HPDE6-E6E7 (cell line): Measurements from ENCODE around the gene VAT1L.

Experiments used
- DNase-seq: peaks from one replicate; pipeline ENCODE4 v3.0.0; 2011; ENCODE audit warnings: missing footprints; ENCODE audit errors: extremely low spot score

The VAT1L gene

GRCh38 chr16:77868478-77868877, 80.1 kb downstream of the VAT1L start:
- no peak for DNase-seq

- no peak for DNase-seq
Observed at GRCh38 chr16:77869997-77870813, 81.8 kb downstream of the VAT1L start.

GRCh38 chr16:77871932-77872331, 83.6 kb downstream of the VAT1L start:
- no peak for DNase-seq

DNA sequence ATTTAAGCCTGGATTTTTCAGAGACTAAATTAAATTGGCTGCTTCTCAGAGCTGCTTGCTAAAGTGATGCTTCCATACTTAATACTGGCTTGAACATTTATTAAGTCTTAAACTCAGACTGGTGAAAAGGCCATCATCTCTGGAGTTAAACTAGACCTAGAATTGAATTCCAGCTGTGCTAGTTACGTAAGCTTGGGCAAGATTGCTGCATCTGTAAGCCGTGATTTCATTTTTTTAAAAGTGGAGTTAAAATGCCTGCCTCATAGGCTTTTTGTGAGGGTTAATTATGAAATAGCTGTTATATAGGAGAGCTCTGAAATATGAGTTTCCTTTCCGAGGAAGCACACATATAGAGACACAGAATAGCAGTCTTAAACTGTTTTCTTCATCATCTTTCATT, 84.7 kb downstream of the VAT1L start:
- DNase-seq = no peak

GRCh38 chr16:77874347-77874746, 86.0 kb downstream of the VAT1L start:
- no peak for DNase-seq

GRCh38 chr16:77876776-77877175, 88.4 kb downstream of the VAT1L start:
- DNase-seq = no peak

DNA sequence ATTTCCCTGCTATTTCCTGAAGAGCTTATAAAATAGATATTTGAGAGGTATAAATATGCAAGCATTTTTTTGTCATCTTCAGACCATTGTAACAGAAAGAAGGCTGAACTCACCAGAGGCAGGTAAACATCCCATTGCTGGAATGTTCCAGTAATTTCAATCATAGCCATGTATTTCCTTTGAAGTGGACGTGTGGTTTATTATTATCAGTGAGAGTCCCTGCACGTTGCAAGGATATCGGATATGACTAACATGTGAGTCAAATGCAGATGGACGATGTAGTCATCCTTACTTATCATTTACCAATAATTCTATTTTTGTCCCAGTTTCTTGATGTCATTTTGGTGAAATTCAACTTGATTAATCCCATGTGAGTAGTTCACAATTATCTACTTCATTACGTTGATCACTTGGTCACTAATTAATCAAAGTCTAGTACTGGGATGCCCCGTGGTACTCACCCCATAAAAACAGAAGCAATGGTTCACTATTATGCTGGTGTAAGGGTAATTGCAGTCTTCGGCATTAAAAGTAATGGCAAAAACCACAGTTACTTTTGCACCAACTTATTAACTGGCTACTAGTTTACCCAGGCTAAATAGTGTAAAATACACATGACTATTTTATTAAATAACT, 89.5 kb downstream of the VAT1L start:
- DNase-seq = peak; percentile 73

- DNase-seq = no peak
Observed at GRCh38 chr16:77881355-77882030, 93.1 kb downstream of the VAT1L start.

DNA sequence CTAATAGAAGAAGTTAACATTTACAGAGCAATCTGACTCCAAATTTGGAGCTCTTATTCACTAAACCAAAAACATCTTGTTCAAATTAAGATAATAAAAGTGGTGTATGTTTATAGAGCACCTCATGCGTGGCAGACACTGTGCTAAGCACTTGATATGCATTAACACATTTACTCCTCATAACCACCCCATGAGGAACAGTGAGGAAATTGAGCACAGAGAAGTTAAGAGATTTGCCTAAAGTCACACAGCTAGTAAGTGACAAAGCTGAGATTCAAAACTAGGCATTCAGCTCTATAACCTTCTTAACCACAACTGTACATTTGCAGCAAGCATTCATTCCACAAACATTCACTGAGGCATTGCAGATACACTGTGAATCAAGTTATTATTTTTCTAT, 94.0 kb downstream of the VAT1L start:
- no peak for DNase-seq

DNA sequence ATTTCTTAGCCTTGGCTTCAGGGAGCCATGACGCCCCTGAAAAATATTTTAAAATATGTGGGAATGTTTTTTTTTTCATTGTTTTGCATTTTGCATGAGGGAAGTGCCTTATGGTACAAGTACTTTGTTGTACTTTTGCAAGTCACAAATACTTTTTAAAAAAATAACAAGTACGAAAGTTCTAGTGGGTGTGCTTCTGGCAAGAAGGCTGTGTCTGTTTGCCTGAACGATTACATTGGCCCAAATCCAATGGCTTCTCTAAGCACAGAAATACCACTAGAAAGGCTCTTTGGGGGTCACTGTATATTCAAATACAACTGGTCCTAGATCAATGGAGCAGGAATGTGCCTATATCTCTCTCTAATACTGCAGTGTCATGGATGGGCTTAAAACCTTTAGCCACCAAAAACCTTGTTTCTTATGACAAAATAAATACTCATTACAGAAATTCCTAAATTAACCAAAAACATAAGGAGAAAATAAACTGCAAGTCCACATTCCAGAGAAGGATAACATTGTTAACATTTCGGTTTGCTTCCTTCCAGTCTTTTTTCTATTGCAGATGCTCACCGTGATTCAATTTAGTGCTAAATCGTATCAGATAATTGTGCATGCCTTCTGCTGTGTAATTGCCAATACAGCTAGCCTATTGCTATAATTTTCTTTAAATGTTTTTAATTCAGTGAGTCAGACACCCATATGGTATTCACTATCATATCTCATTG, 97.4 kb downstream of the VAT1L start:
- no peak for DNase-seq

GRCh38 chr16:77888871-77889270, 100.5 kb downstream of the VAT1L start:
- DNase-seq = no peak

GRCh38 chr16:77890075-77890474, 101.7 kb downstream of the VAT1L start:
- DNase-seq = no peak

GRCh38 chr16:77894162-77894561, 105.8 kb downstream of the VAT1L start:
- DNase-seq = no peak

DNA sequence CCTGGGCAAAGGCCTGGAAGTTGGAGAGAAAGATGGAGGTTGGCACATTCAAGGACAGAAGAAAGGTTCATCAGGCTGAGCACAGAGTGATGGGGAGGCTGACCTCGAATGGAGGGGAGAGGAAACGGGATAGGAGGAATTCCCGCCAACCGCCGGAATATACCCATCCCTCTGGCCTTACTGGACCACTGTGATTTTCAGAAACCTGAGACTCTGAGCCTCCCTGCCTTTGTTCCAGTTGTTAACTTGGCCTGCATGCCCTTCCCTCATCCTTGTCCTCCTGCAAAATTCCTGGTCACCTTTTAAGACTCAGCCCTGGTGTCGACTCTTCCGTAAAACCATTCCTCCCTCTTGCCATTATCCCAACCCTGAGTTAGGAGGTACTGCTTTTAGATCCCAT, 107.6 kb downstream of the VAT1L start:
- DNase-seq = no peak

DNA sequence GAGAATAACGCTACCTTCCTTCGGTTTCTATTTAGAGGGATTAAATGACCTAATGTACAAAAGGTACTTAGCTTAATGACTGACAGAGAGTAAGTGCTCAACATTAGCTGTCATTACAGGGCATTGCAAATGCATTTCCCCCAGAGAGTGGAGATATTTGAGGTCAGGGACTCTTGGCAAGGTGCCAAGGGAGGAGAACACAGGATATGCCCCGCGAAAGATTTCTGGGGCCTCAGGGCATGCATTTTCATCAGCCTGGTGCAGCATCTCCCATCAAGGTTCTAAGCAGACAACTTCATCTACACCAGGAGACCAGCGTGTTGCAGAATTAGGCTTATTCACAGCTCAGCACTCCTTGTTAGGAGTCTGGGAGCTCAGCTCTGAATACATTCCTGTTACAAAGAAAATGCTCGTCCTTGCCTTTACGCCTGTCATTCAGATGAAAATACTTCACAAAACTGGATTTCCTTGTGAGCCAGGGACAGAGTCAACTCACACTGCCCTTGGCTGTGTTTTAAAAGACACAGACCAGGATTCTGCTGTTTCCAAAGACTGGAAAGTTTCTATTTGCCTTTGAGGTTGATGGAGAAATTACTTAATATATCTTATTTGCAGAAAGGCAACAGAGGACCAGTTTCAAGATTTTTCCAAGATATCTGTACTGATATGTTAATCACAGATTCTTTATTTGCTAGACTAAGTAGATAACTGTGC, 108.2 kb downstream of the VAT1L start:
- no peak for DNase-seq

- DNase-seq = no peak
Observed at GRCh38 chr16:77897129-77897437, 108.7 kb downstream of the VAT1L start.

DNA sequence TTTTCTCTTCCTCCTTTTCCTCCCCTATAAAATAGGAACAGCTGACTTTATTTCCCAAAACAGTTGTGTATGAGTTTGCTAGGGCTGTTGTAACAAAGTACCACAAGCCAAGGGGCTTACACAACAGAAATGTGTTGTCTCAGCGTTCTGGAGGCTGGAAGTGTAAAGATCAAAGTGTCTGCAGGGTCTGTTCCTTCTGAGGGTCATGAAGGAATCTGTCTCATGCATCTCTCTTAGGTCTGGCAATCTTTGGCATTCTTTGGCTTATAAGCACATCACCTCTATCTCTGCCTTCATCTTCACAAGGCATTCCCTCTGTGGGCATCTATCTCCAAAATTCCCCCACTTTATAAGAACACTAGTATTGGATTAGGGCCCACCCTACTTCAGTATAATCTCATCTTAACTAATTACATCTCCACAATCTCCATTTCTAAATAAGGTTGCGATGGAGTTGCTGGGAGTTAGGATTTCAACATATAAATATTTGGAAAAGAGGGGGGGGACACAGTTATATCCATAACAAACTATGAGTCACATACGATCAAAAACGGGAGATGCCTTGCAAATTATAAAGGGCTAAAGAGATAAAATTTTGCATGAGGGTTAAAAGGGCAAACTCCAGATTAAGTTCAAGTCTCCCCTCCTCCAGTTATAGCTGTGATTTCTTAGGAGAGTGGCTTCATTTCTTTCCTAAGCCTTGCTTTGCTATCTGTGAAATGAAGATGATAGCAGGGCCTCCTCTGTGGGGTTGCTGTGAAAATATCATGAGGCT, 109.7 kb downstream of the VAT1L start:
- no peak for DNase-seq

- no peak for DNase-seq
Observed at GRCh38 chr16:77898671-77899211, 110.4 kb downstream of the VAT1L start.

- DNase-seq = no peak
Observed at GRCh38 chr16:77899416-77899815, 111.1 kb downstream of the VAT1L start.

DNA sequence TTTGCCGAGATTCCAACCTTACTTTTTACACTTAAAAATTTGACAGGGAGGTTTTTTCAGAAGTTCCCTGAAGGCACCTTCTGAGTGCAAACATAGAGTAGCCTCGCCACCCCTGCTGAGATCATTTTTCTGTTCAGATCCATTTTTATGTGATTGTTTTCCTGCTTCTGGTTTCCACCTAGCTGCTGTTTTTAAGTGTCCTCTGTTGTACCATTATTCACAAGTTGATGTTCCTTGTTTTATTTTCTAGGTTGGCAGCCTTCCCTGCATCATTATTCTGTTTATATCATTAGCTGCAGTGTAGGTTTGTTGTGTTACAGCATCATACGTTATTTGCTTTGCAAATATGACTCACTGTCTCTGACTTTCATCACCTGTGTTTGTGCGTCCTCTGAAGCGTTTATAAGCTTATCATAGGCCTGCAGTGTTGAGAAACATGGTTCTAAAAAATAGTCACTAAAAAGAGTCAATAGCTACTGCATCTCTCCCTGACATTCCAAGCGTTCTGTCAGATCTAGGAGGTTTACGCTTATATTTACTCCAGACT, 117.1 kb downstream of the VAT1L start:
- no peak for DNase-seq
